HepG2 (cell line): ENCODE measurements around the gene ELSPBP1. TPM values are rescaled to one million over a fixed set of nuclear protein-coding genes. Genes with fewer than 3 reads are reported as not detected.
A peak's percentile ranks its signal among the peaks of the same experiment; 100 is the strongest.
"Not testable (repeated sequence)": the region's sequence is repeated elsewhere in the genome, so short reads cannot be mapped to it uniquely, and the experiment has no call there.

Experiments
- ATAC-seq: fragments of 200-7000 bp; cut with Tn5 transposase; 3 replicates; pipeline ENCODE4 v1.9.1; 2020; ENCODE audit warnings: mild to moderate bottlenecking, moderate library complexity
- BruUV-seq: library from RNA; stranded (reverse); fragments of 400-500 nt; replicated peaks from 2 replicates; lab custom pipeline; 2021; lab: Mats Ljungman, UMichigan
- CTCF ChIA-PET: fragments of 300-600 bp; formaldehyde crosslinking; extraction: SDS; loops from one replicate; lab custom pipeline; 2021; ENCODE audit warnings: low total read pairs, inconsistent platforms, low intra/inter-chr PET ratio; lab: Yijun Ruan, JAX
- POLR2A ChIA-PET: fragments of 350-600 bp; sonication (Branson Sonifier 250); formaldehyde crosslinking; loops from one replicate; lab custom pipeline; 2020; ENCODE audit warnings: antibody characterized with exemption, inconsistent platforms; lab: Yijun Ruan, JAX
- DNase-seq: peaks from one replicate; pipeline ENCODE4 v3.0.0-alpha.2; 2015; ENCODE audit warnings: low spot score
- FAIRE-seq: peaks from 3 replicates; lab custom pipeline; 2011; peaks lifted over from hg19 to GRCh38; lab: Jason Lieb, UNC
- H2AFZ ChIP-seq: one replicate; pipeline ENCODE4 v1.6.1; 2011; ENCODE audit warnings: low read length, inconsistent platforms
- H3K27ac ChIP-seq: fragments of 300-600 bp; 3 replicates; pipeline ENCODE4 v1.8.0; 2011; ENCODE audit warnings: mixed run types, mild to moderate bottlenecking, mixed read lengths, low read length, inconsistent platforms; ENCODE audit not compliant: insufficient read depth; ENCODE audit errors: extremely low read length
- H3K27me3 ChIP-seq, 2 experiments: fragments of 200-600 bp in 1 of 2; 2 replicates in 1 of 2; 3 replicates in 1 of 2; pipeline versions ENCODE4 v1.6.0 to v1.8.0; 2011; ENCODE audit warnings: low read length in 2 of 2, mild to moderate bottlenecking in 2 of 2, moderate library complexity in 2 of 2, inconsistent platforms in 1 of 2; ENCODE audit not compliant: insufficient read depth in 2 of 2, control insufficient read depth in 1 of 2
- H3K36me3 ChIP-seq, 2 experiments: fragments of 200-600 bp in 1 of 2; replicated peaks in 1 of 2; 2 replicates in 1 of 2; 3 replicates in 1 of 2; pipeline versions ENCODE4 v1.5.1 to v1.8.0; 2011; ENCODE audit warnings: low read length in 2 of 2, inconsistent platforms in 1 of 2; ENCODE audit not compliant: insufficient read depth in 2 of 2, control insufficient read depth in 1 of 2
- H3K4me1 ChIP-seq: 2 replicates; pipeline ENCODE4 v1.5.1; 2012; ENCODE audit warnings: low read length, inconsistent platforms; ENCODE audit not compliant: insufficient read depth
- H3K4me2 ChIP-seq: 2 replicates; pipeline ENCODE4 v1.6.0; 2011; ENCODE audit warnings: low read depth, low read length, inconsistent platforms
- H3K4me3 ChIP-seq, 3 experiments: fragments of 200-600 bp in 1 of 3; sonication (generic), shearing (Covaris generic) in 1 of 3; replicated peaks in 1 of 3; 2 replicates each; pipeline ENCODE4 v1.5.1; 2011 to 2016; ENCODE audit warnings: low read length in 3 of 3, inconsistent platforms in 2 of 3, low read depth in 2 of 3, mild to moderate bottlenecking in 2 of 3, control low read depth in 1 of 3, mixed read lengths in 1 of 3; ENCODE audit not compliant: insufficient read depth in 1 of 3
- H3K79me2 ChIP-seq: one replicate; pipeline ENCODE4 v1.6.1; 2011; ENCODE audit warnings: low read length, inconsistent platforms; ENCODE audit not compliant: insufficient read depth
- H3K9ac ChIP-seq: 2 replicates; pipeline ENCODE4 v1.6.0; 2011; ENCODE audit warnings: mild to moderate bottlenecking, low read depth, low read length, inconsistent platforms; ENCODE audit not compliant: insufficient read depth
- H3K9me3 ChIP-seq: 2 replicates; pipeline ENCODE4 v1.5.1; 2012; ENCODE audit warnings: mild to moderate bottlenecking, low read length
- H4K20me1 ChIP-seq: 2 replicates; pipeline ENCODE4 v1.6.0; 2011; ENCODE audit warnings: inconsistent platforms, mild to moderate bottlenecking, low read length, moderate library complexity; ENCODE audit not compliant: insufficient read depth
- CREB1 ChIP-seq, 2 experiments: fragments of 450-650 bp in 1 of 2; IDR thresholded peaks; 2 replicates each; pipeline ENCODE4 v1.6.1; 2016 to 2017; ENCODE audit warnings: control low read depth in 1 of 2, mild to moderate bottlenecking in 1 of 2, missing compliant biosample characterization in 1 of 2, missing genetic modification characterization in 1 of 2
- LRRFIP1 ChIP-seq: sonication (generic); formaldehyde crosslinking; conservative IDR thresholded peaks from 2 replicates; pipeline ENCODE4 v1.4.0; 2020; ENCODE audit warnings: missing genetic modification reagents
- NFYB ChIP-seq: sonication (generic); formaldehyde crosslinking; IDR thresholded peaks from 2 replicates; pipeline ENCODE4 v1.4.0; 2020; ENCODE audit warnings: missing genetic modification reagents
- NFYC ChIP-seq: IDR thresholded peaks from 2 replicates; pipeline ENCODE4 v1.6.1; 2016; ENCODE audit warnings: missing genetic modification reagents, missing compliant biosample characterization
- ZFX ChIP-seq: sonication (generic); formaldehyde crosslinking; IDR thresholded peaks from 2 replicates; pipeline ENCODE4 v1.4.0; 2020; ENCODE audit warnings: mild to moderate bottlenecking, low read depth, missing genetic modification reagents, moderate library complexity
- ZNF512 ChIP-seq: sonication (generic); formaldehyde crosslinking; IDR thresholded peaks from 2 replicates; pipeline ENCODE4 v1.4.0; 2020; ENCODE audit warnings: mild to moderate bottlenecking, missing genetic modification reagents
- ZNF569 ChIP-seq: sonication (generic); formaldehyde crosslinking; IDR thresholded peaks from 2 replicates; pipeline ENCODE4 v1.5.0; 2020; ENCODE audit warnings: mild to moderate bottlenecking, missing genetic modification reagents, moderate library complexity, borderline replicate concordance
- WGBS: methylation state at CpG from one replicate; pipeline ENCODE4 v1.1.6; 2017; ENCODE audit warnings: low lambda C conversion rate; 5-methylcytosine and 5-hydroxymethylcytosine counted together
- in situ Hi-C: cut with HindIII; loops from 2 replicates; pipeline ENCODE4 v1.10.0; 2017; ENCODE audit warnings: low pct_unique_long_range_greater_than_20kb; ENCODE audit not compliant: extremely low pct_ligation_motif_present
- intact Hi-C: fragments of 100-400 bp; cut with micrococcal nuclease; formaldehyde crosslinking; loops from one replicate; pipeline ENCODE4 v1.10.0; 2022; ENCODE audit not compliant: unreplicated experiment
- polyA plus RNA-seq, 8 experiments: library from polyadenylated mRNA; depleted of rRNA in 3 of 8; stranded (reverse) in 7 of 8; unstranded in 1 of 8; fragments of >200 nt; fragmentation: Illumina TruSeq in 4 of 8; extraction: Trizol in 4 of 8; gene quantifications; 2 replicates each; pipeline versions ENCODE4 v1.2.1 to v1.2.3, GENCODE V29; 2011 to 2016; ENCODE audit warnings: low read depth in 4 of 8, missing spikeins in 1 of 8, mixed read lengths in 1 of 8; ENCODE audit not compliant: insufficient read depth in 1 of 8
- total RNA-seq, 5 experiments: library from RNA; depleted of rRNA; stranded (reverse); fragments of >200 nt; fragmentation: Illumina TruSeq; extraction: Trizol; gene quantifications; 2 replicates each; pipeline ENCODE4 v1.2.3, GENCODE V29; 2016; ENCODE audit warnings: low read depth in 1 of 5

Gene ELSPBP1
- total and polyA plus RNA-seq, 2 of the 13 experiments (the other 11 are each of a cell fraction or from before 2014, with no cell fraction given), result not detected

GRCh38 chr19:47994209-47994802 is at the start of gene ELSPBP1 (continued):
- TF ChIP-seq ZNF512 (CRISPR knock-in tag) (no peak), ZFX (CRISPR knock-in tag) (no peak), ZNF569 (no peak), LRRFIP1 (CRISPR knock-in tag) (no peak)

GRCh38 chr19:47949852-47950521 is 44.4 kb upstream of the ELSPBP1 start:
- WGBS, result 52% methylated on average over 23 of the region's 24 CpGs
- H3K27me3 ChIP-seq; H2AFZ ChIP-seq; intact Hi-C loops; POLR2A ChIA-PET; H3K4me1 ChIP-seq; ATAC-seq; H3K9ac ChIP-seq; CTCF ChIA-PET; BruUV-seq; H3K4me3 ChIP-seq; H3K4me2 ChIP-seq; H3K9me3 ChIP-seq; H4K20me1 ChIP-seq; H3K27ac ChIP-seq; DNase-seq; FAIRE-seq; H3K79me2 ChIP-seq; H3K36me3 ChIP-seq; TF ChIP-seq CREB1 (CRISPR knock-in tag; IDR thresholded peaks at IDR 0.05): not testable (repeated sequence)
- TF ChIP-seq CREB1 (IDR thresholded peaks at IDR 0.05) (peak; percentile 52; the same call in 1 of the 2 replicates), NFYC (CRISPR knock-in tag) (peak; percentile 64), NFYB (CRISPR knock-in tag) (peak; percentile 59)
- in situ Hi-C loops, result loop anchor here (25.0 kb wide), 1 partner anchor 312 kb away; the partner anchor contains the start of genes CARD8 and ZNF114

- BruUV-seq, FAIRE-seq, H3K9ac ChIP-seq, H3K4me1 ChIP-seq, intact Hi-C loops, H3K27ac ChIP-seq, H3K36me3 ChIP-seq, H3K9me3 ChIP-seq, H3K4me3 ChIP-seq, POLR2A ChIA-PET, H3K4me2 ChIP-seq, H4K20me1 ChIP-seq, H3K79me2 ChIP-seq, H2AFZ ChIP-seq, DNase-seq, ATAC-seq, H3K27me3 ChIP-seq, CTCF ChIA-PET: not testable (repeated sequence)
- in situ Hi-C loops, result loop anchor here (25.0 kb wide), 1 partner anchor 310 kb away; the partner anchor contains the start of genes CARD8 and ZNF114
- 19% methylated on average over 15 of the region's 21 CpGs for WGBS
These were observed 42.3 kb upstream of the ELSPBP1 start for GRCh38 chr19:47952132-47952531.
